Left renal pelvis (tissue), 4 donors: ENCODE results near the gene CGB1. TPM values are rescaled to one million over a fixed set of nuclear protein-coding genes. Genes with fewer than 3 reads are reported as not detected.
"Not testable (repeated sequence)": the region's sequence is repeated elsewhere in the genome, so short reads cannot be mapped to it uniquely, and the experiment has no call there.

ENCODE experiments used
- DNase-seq, 4 donors: peaks; one replicate each; pipeline ENCODE4 v3.0.0-alpha.2; 2013; ENCODE audit warnings: low read depth in 4 of 4, low spot score in 3 of 4
- polyA plus RNA-seq, 4 donors: library from polyadenylated mRNA; unstranded; fragments of 120-200 nt; gene quantifications; one replicate each; pipeline ENCODE4 v1.2.1, GENCODE V29; 2013; ENCODE audit not compliant: insufficient read length in 4 of 4

CGB1 gene
- polyA plus RNA-seq, 4 donors = not detected

DNA sequence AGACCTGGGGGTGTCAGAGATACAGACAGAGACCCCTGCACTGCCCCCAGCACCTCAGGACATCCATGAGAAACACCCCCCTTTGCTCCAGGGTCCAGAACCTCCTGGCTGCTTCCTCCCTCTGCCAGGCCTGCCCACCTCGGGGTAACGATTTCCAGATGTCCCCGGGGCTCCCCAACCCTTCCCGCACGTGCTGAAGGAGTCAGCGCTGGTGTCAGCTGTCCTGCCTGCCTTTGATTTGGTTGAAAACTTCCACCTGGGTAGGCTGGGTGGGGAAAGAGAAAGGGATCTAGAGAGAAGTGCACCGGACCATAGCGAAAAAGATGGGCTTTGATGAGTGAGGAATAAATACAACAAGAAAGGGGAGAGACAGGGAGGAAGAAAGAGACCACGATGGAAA lies 22.4 kb upstream of the CGB1 start:
- DNase-seq = no peak

DNA sequence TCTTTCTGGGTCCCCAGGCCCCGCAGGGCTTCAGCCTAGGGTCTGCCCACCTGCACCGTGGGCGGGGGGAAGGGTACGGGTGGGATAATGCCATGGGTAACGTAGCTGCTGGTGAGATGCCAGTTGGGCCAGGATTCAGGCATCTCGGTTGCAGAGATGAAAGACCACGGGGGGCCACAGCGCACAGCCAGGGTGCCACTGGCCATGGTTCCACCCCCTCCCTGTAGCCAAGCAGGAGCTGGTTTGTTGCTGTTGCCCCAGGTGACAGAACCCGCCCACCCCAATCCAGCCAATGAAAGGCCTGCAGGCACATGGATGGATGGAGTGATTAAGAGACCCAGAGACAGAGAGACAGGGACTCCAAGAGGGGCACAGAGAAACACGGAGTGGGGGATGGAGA lies 21.9 kb upstream of the CGB1 start:
- no peak for DNase-seq

DNA sequence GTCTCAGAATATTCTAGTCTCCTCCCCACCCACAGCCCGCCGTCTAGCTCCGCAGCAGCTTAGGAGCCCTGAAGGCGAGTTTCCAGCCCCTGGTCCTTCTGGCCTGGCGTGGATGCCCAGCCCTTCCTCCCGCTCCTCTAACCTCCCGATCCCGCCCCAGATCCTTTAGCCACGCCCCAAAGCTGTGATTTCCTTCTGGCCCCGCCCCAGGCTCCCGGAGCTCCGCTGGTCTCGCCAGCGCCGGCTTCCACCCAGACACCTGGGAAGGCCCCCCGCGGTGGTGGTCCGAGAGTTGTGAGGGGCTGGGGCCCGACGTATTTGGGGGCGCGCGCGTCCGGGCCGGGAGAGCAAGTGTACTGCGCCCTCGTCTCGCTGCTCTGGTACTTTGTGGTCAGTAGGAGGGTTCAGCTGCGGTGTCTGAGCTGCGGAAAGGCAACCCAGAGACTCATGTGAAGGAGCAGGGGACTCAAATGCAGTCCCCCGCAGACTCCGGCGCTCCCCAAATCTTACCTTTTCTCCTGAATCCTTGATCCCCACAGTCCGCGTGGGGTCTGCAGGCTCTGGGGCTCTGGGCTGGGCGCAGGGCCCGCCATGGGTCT lies 21.0 kb upstream of the CGB1 start, which contains the start of gene CGB7:
CGB7 (minus strand) TSS at position 114 of the 599 bp plus-strand sequence. CDS start 2,374 bp downstream, outside the sequence.
- DNase-seq = no peak

DNA sequence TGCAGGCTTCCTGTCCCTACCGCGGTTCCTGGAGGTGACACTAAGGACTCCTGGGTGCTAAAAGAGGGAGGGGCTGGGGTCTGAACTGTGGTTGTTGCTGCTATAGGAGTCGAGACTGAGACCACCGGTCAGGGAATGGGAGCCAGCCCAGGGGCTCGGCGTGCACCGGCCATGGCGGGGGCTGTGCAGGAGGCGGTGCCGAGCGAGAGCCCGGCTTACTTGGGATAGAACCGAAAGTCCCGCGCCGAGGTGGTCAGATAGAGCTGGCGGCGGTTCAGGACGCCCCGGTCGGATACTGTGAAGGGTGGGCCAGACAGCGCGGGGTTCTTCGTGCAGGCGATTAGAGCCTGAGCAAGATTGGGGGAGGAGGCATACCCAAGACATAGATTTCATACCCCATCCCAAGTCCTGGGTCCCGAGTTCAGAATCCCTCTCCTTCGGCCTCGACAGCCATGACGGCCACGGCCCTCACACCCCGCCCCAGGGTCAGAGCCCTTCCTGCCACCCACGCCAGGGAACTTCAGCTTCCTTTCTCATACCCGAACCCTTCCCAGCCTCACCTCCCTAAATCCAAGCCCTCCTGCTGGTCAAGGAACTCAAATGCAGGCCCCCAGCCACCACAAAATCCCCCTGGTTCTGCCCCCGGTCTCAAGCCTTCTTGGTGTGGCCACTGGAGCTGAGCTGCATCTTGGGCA lies 20.4 kb upstream of the CGB1 start:
- not testable (repeated sequence) for DNase-seq

DNA sequence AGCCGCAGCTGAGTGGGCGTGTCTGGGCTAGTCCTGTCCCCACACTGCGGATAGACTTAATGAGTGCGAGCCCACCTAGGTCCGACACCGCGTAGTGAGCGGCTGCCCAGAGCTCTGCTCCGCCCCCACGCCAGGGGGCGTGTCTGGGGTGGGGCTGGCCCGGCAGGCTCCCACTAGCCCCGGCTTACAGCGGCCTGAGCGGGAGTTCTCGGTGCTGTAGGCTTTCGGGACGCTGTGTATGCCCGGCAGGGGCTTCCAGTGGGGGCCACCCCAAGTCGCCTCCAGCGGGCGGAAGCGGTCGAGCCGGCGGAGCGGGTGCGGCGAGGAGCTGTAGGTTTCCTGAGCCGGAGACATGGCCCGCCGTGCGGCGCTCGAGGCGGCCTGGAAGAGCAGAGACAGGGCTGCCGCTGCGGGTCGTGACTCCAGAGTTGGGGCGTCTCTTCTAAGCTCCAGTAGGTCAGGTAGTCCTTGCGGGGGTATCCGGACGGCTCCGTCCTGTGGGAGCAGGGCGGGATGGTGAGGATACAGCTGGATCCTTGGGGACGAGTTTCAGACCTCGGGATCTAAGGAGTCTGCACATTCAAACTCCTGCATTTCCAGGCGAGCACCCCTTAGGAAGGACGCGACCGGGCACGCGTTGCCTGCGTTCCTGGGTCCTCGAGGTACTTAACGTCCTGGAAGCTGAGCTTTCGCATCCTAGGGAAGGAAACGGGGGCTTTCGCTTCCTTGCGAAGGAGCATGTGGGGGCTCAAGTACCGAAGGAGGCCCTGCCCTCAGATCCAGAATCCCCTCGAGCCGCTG lies 19.6 kb upstream of the CGB1 start:
- no peak for DNase-seq

DNA sequence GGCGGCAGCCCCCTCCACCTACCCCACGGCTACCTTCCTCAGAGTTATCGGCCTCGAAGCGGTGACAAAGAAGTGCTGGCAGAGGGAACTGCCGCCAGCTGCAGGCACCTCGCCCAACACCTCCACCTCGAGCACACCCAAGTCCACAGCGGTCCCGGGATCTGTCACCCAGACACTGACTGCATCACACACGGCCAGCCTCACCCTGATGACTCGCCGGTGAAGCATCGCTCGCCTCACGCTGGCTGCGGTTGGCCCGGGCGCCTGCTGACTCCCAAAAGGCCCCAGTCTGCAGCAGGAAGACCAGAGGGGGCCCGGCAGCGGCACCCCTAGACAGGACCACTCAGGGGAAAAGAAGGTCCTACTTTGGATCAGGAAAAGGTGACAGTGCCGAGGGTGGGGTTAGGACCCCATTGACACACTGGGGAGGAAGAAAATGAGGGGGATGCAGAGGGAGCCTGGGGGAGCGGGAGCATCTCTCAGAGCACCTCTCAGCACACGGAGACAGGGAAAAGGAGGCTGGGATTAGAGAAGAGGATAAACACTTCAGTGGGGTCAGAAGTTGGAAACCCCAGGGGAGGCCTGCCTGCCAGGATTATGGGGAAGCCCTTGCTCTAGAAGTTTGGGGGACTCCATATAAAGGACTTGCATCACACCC lies 13.8 kb upstream of the CGB1 start:
- not testable (repeated sequence) for DNase-seq

DNA sequence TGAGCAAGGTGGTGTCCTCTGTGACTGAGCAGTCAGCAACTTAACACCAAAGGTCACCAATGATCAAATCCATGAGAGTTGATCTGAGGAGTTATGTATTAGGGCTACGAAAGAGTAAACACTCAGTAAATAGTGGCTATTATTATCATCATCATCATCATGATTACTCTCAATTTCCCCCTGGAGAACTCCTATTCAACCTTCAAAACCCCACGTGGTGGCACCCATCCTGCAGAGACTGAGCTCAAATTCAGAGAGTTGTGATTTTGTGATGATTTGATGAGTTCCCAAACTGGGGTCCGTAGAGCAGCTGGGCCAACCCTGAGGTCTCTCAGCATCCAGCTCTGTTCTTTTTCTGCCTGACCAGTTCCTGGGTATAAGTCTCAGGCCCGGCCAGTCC lies 13.1 kb upstream of the CGB1 start:
- DNase-seq = not testable (repeated sequence)

DNA sequence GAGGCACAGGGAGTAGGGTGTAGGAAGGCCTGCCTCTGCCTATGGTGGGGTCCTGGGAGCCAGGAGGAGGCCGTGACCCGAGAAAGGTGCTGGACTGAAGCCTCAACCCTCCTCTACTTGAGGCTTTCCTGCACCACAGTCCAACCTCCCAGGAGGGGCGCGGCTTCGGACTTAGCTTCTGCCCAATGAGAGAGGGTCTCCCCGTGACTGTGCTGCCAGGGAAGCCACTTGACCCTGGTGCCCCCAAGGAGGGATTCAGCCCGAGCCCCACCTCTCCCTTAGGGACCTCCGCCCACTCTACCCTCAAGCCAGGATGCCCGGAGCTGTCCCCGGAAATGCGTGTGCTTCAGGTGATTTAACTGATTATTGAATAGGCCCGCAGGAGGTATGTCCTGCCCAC lies 12.3 kb upstream of the CGB1 start, which contains the start of gene CGB8:
CGB8 (minus strand) TSS at position 101 of the 400 bp plus-strand sequence. CDS start 372 bp downstream, outside the sequence.
- not testable (repeated sequence) for DNase-seq

DNA sequence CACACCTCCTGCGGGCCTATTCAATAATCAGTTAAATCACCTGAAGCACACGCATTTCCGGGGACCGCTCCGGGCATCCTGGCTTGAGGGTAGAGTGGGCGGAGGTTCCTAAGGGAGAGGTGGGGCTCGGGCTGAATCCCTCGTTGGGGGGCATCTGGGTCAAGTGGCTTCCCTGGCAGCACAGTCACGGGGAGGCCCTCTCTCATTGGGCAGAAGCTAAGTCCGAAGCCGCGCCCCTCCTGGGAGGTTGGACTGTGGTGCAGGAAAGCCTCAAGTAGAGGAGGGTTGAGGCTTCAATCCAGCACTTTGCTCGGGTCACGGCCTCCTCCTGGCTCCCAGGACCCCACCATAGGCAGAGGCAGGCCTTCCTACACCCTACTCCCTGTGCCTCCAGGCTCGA lies 6.9 kb upstream of the CGB1 start, which contains the start of gene CGB5:
CGB5 (plus strand) TSS at position 301 of the 400 bp plus-strand sequence. CDS start 362 bp downstream, outside the sequence.
- not testable (repeated sequence) for DNase-seq

DNA sequence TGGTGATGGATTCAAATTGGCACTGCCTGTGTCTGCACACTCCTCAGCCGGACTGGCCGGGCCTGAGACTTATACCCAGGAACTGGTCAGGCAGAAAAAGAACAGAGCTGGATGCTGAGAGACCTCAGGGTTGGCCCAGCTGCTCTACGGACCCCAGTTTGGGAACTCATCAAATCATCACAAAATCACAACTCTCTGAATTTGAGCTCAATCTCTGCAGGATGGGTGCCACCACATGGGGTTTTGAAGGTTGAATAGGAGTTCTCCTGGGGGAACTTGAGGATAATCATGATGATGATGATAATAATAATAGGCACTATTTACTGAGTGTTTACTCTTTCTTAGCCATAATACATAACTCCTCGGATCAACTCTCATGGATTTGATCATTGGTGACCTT lies 6.0 kb upstream of the CGB1 start:
- DNase-seq = not testable (repeated sequence)

DNA sequence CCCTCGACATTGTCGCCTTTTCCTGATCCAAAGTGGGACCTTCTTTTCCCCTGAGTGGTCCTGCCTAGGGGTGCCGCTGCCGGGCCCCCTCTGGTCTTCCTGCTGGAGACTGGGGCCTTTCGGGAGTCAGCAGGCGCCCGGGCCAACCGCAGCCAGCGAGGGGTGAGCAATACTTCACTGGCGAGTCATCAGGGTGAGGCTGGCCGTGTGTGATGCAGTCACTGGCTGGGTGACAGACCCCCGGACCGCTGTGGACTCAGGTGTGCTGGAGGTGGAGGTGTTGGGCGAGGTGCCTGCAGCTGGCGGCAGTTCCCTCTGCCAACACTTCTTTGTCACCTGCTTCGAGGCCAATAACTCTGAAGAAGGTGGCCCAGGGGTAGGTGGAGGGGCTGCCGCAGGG lies 5.5 kb upstream of the CGB1 start:
- DNase-seq = no peak

DNA sequence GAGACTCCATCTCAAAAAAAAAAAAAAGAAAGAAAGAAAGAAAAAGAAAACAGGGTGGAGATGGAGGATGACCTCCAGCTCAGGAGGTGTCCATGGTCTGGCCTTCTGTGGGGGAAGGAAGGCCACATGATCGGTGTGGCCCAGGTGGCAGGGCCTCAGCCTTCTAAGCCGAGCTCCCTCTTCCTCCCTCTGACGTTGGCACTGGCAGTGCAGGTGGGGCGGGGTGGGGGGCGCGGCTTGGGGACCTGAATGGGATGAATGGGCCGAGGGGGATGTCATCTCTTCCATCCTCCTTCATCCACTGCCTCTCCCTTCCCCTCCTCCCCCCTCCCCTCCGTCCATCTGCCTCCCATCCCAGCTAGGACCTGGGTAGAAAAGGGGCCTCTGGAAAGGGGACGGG lies 3.0 kb upstream of the CGB1 start:
- DNase-seq = not testable (repeated sequence)

DNA sequence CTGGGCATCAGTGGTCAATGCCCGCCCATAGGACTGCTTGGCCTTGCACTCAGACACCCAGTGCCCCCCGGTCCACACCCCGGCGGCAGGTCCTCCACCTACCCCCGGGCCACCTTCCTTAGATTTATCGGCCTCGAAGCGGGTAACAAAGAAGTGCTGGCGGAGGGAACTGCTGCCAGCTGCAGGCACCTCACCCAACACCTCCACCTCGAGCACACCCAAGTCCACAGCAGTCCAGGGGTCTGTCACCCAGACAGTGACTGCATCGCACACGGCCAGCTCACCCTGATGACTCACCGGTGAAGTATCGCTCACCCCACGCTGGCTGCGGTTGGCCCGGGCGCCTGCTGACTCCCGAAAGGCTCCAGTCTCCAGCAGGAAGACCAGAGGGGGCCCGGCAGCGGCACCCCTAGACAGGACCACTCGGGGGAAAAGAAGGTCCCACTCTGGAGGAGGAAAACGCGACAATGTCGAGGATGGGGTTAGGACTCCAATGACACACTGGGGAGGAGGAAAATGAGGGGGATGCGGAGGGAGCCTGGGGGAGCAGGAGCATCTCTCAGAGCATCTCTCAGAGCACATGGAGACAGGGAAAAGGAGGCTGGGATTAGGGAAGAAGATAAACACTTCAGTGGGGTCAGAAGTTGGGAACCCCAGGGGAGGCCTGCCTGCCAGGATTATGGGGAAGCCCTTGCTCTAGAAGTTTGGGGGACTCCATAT lies 2.0 kb upstream of the CGB1 start:
- DNase-seq = not testable (repeated sequence)

DNA sequence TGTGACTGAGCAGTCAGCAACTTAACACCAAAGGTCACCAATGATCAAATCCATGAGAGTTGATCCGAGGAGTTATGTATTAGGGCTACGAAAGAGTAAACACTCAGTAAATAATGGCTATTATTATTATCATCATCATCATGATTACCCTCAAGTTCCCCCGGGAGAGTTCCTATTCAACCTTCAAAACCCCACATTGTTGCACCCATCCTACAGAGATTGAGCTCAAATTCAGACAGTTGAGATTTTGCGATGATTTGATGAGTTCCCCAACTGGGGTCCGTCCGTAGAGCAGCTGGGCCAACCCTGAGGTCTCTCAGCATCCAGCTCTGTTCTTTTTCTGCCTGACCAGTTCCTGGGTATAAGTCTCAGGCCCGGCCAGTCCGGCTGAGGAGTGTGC lies 1.4 kb upstream of the CGB1 start:
- DNase-seq = not testable (repeated sequence)

DNA sequence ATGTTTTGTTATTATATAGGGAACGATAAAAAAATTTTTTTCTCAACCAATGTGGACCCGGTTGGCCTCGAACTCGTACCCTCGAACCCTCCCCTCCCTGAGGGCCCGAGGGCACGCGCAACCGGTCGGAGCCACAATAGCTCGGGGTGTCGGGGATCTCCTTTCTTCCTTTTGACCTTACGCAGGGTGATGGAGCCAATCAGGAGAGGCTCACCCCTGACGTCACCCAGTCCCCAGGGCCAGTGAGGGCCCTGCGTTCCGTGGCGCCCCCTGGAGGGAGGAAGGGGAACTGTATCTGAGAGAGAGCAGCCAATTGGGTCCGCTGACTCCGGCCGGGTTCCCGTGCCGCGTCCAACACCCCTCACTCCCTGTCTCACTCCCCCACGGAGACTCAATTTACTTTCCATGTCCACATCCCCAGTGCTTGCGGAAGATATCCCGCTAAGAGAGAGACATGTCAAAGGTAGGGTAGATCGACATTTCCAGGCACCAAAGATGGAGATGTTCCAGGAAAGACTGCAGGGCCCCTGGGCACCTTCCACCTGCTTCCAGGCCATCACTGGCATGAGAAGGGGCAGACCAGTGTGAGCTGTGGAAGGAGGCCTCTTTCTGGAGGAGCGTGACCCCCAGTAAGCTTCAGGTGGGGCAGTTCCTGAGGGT lies 4.9 kb downstream of the CGB1 start, which contains the start of gene CGB2:
CGB2 (plus strand) TSS at position 249 of the 660 bp plus-strand sequence; CDS start at position 455, 206 bp downstream.
- not testable (repeated sequence) for DNase-seq

DNA sequence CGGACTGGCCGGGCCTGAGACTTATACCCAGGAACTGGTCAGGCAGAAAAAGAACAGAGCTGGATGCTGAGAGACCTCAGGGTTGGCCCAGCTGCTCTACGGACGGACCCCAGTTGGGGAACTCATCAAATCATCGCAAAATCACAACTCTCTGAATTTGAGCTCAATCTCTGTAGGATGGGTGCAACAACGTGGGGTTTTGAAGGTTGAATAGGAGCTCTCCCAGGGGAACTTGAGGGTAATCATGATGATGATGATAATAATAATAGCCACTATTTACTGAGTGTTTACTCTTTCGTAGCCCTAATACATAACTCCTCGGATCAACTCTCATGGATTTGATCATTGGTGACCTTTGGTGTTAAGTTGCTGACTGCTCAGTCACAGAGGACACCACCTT lies 6.4 kb downstream of the CGB1 start:
- DNase-seq = not testable (repeated sequence)

DNA sequence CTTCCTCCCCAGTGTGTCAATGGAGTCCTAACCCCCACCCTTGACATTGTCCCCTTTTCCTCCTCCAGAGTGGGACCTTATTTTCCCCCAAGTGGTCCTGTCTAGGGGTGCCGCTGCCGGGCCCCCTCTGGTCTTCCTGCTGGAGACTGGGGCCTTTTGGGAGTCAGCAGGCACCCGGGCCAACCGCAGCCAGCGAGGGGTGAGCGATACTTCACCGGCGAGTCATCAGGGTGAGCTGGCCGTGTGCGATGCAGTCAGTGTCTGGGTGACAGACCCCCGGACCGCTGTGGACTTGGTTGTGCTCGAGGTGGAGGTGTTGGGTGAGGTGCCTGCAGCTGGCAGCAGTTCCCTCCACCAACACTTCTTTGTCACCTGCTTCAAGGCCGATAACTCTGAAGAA lies 6.9 kb downstream of the CGB1 start:
- not testable (repeated sequence) for DNase-seq

DNA sequence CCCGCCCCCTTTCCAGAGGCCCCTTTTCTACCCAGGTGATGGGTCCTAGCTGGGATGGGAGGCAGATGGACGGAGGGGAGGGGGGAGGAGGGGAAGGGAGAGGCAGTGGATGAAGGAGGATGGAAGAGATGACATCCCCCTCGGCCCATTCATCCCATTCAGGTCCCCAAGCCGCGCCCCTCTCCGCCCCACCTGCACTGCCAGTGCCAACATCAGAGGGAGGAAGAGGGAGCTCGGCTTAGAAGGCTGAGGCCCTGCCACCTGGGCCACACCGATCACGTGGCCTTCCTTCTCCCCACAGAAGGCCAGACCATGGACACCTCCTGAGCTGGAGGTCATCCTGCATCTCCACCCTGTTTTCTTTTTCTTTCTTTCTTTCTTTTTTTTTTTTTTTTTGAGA lies 8.0 kb downstream of the CGB1 start:
- not testable (repeated sequence) for DNase-seq

DNA sequence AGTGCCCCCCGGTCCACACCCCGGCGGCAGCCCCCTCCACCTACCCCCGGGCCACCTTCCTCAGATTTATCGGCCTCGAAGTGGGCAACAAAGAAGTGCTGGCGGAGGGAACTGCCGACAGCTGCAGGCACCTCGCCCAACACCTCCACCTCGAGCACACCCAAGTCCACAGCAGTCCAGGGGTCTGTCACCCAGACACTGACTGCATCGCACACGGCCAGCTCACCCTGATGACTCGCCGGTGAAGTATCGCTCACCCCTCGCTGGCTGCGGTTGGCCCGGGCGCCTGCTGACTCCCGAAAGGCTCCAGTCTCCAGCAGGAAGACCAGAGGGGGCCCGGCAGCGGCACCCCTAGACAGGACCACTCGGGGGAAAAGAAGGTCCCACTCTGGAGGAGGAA lies 11.1 kb downstream of the CGB1 start:
- DNase-seq = not testable (repeated sequence)
